ENCODE measurements around the gene KLHL12.

Gene KLHL12

DNA sequence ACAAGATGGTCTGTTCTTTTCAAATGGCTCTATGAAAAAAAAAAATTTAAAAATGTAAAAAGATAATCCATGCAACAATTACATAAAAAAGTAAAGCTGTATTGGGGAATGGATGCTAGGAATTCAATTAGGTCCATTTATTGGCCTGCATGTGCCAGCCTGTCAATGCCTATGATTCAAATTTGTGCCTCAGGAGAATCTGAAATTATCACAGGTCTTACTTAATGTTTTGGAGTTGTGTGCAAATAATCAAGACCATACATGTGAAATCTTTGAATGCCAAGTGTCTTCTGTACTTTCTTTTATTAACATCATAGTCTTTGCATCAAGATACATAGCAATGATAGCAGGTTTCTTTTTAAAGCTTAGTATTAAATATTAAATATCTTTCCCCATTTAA is 13.5 kb upstream of the KLHL12 start:
- TF ChIP-seq CSDC2 (CRISPR knock-in tag; IDR thresholded peaks at IDR 0.05) = no peak
- no peak for TF ChIP-seq ZFP3 (CRISPR knock-in tag; IDR thresholded peaks at IDR 0.05)
- TF ChIP-seq, protein P1, sequence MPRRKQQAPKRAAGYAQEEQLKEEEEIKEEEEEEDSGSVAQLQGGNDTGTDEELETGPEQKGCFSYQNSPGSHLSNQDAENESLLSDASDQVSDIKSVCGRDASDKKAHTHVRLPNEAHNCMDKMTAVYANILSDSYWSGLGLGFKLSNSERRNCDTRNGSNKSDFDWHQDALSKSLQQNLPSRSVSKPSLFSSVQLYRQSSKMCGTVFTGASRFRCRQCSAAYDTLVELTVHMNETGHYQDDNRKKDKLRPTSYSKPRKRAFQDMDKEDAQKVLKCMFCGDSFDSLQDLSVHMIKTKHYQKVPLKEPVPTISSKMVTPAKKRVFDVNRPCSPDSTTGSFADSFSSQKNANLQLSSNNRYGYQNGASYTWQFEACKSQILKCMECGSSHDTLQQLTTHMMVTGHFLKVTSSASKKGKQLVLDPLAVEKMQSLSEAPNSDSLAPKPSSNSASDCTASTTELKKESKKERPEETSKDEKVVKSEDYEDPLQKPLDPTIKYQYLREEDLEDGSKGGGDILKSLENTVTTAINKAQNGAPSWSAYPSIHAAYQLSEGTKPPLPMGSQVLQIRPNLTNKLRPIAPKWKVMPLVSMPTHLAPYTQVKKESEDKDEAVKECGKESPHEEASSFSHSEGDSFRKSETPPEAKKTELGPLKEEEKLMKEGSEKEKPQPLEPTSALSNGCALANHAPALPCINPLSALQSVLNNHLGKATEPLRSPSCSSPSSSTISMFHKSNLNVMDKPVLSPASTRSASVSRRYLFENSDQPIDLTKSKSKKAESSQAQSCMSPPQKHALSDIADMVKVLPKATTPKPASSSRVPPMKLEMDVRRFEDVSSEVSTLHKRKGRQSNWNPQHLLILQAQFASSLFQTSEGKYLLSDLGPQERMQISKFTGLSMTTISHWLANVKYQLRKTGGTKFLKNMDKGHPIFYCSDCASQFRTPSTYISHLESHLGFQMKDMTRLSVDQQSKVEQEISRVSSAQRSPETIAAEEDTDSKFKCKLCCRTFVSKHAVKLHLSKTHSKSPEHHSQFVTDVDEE (CRISPR knock-in tag; IDR thresholded peaks at IDR 0.05) = no peak
- TF ChIP-seq ISL1 (CRISPR knock-in tag; IDR thresholded peaks at IDR 0.05) = no peak
- TF ChIP-seq TCF4 (CRISPR knock-in tag; IDR thresholded peaks at IDR 0.05; ENCODE audit: borderline replicate concordance) = no peak
- TF ChIP-seq, protein P2, sequence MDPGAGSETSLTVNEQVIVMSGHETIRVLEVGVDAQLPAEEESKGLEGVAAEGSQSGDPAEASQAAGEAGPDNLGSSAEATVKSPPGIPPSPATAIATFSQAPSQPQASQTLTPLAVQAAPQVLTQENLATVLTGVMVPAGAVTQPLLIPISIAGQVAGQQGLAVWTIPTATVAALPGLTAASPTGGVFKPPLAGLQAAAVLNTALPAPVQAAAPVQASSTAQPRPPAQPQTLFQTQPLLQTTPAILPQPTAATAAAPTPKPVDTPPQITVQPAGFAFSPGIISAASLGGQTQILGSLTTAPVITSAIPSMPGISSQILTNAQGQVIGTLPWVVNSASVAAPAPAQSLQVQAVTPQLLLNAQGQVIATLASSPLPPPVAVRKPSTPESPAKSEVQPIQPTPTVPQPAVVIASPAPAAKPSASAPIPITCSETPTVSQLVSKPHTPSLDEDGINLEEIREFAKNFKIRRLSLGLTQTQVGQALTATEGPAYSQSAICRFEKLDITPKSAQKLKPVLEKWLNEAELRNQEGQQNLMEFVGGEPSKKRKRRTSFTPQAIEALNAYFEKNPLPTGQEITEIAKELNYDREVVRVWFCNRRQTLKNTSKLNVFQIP (CRISPR knock-in tag; IDR thresholded peaks at IDR 0.05; ENCODE audit: borderline replicate concordance, low read depth) = no peak
- TF ChIP-seq OSR1 (CRISPR knock-in tag; IDR thresholded peaks at IDR 0.05) = no peak
- TF ChIP-seq PPARA (CRISPR knock-in tag; IDR thresholded peaks at IDR 0.05; ENCODE audit: borderline replicate concordance) = no peak
- no peak for TF ChIP-seq TOX (CRISPR knock-in tag; IDR thresholded peaks at IDR 0.05; ENCODE audit: borderline replicate concordance)
- no peak for TF ChIP-seq ZC3H10 (CRISPR knock-in tag; IDR thresholded peaks at IDR 0.05)
- TF ChIP-seq ZFP30 (CRISPR knock-in tag; IDR thresholded peaks at IDR 0.05) = no peak
- TF ChIP-seq SNAI2 (CRISPR knock-in tag; IDR thresholded peaks at IDR 0.05) = no peak
- TF ChIP-seq BACH2 (CRISPR knock-in tag; IDR thresholded peaks at IDR 0.05; ENCODE audit: borderline replicate concordance) = no peak
- TF ChIP-seq, protein P3, sequence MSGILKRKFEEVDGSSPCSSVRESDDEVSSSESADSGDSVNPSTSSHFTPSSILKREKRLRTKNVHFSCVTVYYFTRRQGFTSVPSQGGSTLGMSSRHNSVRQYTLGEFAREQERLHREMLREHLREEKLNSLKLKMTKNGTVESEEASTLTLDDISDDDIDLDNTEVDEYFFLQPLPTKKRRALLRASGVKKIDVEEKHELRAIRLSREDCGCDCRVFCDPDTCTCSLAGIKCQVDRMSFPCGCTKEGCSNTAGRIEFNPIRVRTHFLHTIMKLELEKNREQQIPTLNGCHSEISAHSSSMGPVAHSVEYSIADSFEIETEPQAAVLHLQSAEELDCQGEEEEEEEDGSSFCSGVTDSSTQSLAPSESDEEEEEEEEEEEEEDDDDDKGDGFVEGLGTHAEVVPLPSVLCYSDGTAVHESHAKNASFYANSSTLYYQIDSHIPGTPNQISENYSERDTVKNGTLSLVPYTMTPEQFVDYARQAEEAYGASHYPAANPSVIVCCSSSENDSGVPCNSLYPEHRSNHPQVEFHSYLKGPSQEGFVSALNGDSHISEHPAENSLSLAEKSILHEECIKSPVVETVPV (CRISPR knock-in tag; IDR thresholded peaks at IDR 0.05) = no peak
- TF ChIP-seq ZNF70 (CRISPR knock-in tag; IDR thresholded peaks at IDR 0.05) = no peak
- TF ChIP-seq ZNF565 (CRISPR knock-in tag; conservative IDR thresholded peaks at IDR 0.05; ENCODE audit: low read depth) = no peak
- TF ChIP-seq, protein P4, sequence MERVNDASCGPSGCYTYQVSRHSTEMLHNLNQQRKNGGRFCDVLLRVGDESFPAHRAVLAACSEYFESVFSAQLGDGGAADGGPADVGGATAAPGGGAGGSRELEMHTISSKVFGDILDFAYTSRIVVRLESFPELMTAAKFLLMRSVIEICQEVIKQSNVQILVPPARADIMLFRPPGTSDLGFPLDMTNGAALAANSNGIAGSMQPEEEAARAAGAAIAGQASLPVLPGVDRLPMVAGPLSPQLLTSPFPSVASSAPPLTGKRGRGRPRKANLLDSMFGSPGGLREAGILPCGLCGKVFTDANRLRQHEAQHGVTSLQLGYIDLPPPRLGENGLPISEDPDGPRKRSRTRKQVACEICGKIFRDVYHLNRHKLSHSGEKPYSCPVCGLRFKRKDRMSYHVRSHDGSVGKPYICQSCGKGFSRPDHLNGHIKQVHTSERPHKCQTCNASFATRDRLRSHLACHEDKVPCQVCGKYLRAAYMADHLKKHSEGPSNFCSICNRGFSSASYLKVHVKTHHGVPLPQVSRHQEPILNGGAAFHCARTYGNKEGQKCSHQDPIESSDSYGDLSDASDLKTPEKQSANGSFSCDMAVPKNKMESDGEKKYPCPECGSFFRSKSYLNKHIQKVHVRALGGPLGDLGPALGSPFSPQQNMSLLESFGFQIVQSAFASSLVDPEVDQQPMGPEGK (CRISPR knock-in tag; IDR thresholded peaks at IDR 0.05; ENCODE audit: borderline replicate concordance) = no peak
- no peak for TF ChIP-seq GLIS3 (CRISPR knock-in tag; IDR thresholded peaks at IDR 0.05)
- no peak for ATAC-seq

DNA sequence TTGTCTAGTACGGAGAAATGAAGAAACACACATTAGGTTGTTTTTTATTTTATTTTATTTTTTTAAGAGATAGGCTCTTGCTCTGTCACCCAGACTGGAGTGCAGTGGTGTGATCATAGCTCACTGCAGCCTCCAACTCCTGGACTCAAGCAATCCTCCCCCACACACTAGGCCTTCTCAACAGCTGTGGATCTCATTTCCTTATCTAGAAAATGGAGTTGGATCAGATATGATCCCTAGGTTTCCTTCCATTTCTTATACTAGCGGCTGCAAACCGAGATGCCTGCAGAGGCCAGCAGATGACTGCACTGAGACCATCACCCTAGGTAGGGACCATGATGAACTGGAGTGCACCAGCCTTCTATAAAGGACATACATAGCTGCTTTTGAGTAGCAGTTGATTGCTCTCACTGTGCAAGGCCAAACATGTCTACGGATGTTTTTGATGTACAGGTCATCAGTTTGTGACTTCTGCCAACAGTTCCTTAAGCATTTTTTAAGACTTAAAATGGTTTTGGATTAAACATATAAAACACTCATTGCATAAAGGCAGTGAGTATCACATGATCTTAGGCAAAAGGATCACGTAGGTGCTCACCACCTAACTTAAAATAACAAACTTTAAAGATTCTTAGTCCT is 11.4 kb upstream of the KLHL12 start:
- TF ChIP-seq ESRRG (CRISPR knock-in tag; IDR thresholded peaks at IDR 0.05) (no peak), ZC3H10 (CRISPR knock-in tag; IDR thresholded peaks at IDR 0.05) (no peak), ZFP3 (CRISPR knock-in tag; IDR thresholded peaks at IDR 0.05) (no peak), TOX (CRISPR knock-in tag; IDR thresholded peaks at IDR 0.05; ENCODE audit: borderline replicate concordance) (no peak), ZNF70 (CRISPR knock-in tag; IDR thresholded peaks at IDR 0.05) (no peak), ISL1 (CRISPR knock-in tag; IDR thresholded peaks at IDR 0.05) (no peak), ZFP30 (CRISPR knock-in tag; IDR thresholded peaks at IDR 0.05) (no peak), ZNF565 (CRISPR knock-in tag; conservative IDR thresholded peaks at IDR 0.05; ENCODE audit: low read depth) (no peak), CSDC2 (CRISPR knock-in tag; IDR thresholded peaks at IDR 0.05) (no peak), GLIS3 (CRISPR knock-in tag; IDR thresholded peaks at IDR 0.05) (no peak), TCF4 (CRISPR knock-in tag; IDR thresholded peaks at IDR 0.05; ENCODE audit: borderline replicate concordance) (no peak), SNAI2 (CRISPR knock-in tag; IDR thresholded peaks at IDR 0.05) (no peak), PPARA (CRISPR knock-in tag; IDR thresholded peaks at IDR 0.05; ENCODE audit: borderline replicate concordance) (no peak), RARB (CRISPR knock-in tag; IDR thresholded peaks at IDR 0.05) (no peak), ZNF8 (CRISPR knock-in tag; IDR thresholded peaks at IDR 0.05) (no peak)
- TF ChIP-seq, protein P2 (CRISPR knock-in tag; IDR thresholded peaks at IDR 0.05; ENCODE audit: borderline replicate concordance, low read depth) = no peak
- TF ChIP-seq, protein P5, sequence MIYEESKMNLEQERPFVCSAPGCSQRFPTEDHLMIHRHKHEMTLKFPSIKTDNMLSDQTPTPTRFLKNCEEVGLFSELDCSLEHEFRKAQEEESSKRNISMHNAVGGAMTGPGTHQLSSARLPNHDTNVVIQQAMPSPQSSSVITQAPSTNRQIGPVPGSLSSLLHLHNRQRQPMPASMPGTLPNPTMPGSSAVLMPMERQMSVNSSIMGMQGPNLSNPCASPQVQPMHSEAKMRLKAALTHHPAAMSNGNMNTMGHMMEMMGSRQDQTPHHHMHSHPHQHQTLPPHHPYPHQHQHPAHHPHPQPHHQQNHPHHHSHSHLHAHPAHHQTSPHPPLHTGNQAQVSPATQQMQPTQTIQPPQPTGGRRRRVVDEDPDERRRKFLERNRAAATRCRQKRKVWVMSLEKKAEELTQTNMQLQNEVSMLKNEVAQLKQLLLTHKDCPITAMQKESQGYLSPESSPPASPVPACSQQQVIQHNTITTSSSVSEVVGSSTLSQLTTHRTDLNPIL (CRISPR knock-in tag; IDR thresholded peaks at IDR 0.05; ENCODE audit: low read depth) = no peak
- TF ChIP-seq, protein P4 (CRISPR knock-in tag; IDR thresholded peaks at IDR 0.05; ENCODE audit: borderline replicate concordance) = no peak
- TF ChIP-seq, protein P1 (CRISPR knock-in tag; IDR thresholded peaks at IDR 0.05) = no peak
- ATAC-seq = peak; percentile 44; the same call in 2 of the 3 replicates

Measured in SK-N-SH treated with all-trans-retinoic acid at 6 μM for 48 hours (cell line).